Measurements from ENCODE around the gene DGCR8. TPM values are rescaled to one million over a fixed set of nuclear protein-coding genes. Genes with fewer than 3 reads are reported as not detected.
A peak's percentile ranks its signal among the peaks of the same experiment; 100 is the strongest.

Gene DGCR8
- total RNA-seq, 1 donor from 2014 or later, result 29.0 TPM

- FAIRE-seq (no peak), DNase-seq (ENCODE audit: low read depth) (no peak)
- Histone ChIP-seq H4K20me1 (ENCODE audit: insufficient read depth, low read length) (peaks cover 65% of the 10 kb centered on the region), H3K27ac (ENCODE audit: low read depth, low read length) (no peak overlapping the region), H3K4me1 (ENCODE audit: insufficient read depth, low read length) (peaks cover 20% of the 10 kb centered on the region), H3K4me2 (ENCODE audit: low read length) (no peak overlapping the region), H2AFZ (ENCODE audit: low read depth, low read length) (no peak overlapping the region), H3K36me3 (ENCODE audit: insufficient read depth, low read length) (no peaks in the 10 kb centered on the region), H3K79me2 (ENCODE audit: insufficient read depth, low read length) (peaks cover 72% of the 10 kb centered on the region), H3K4me3 (ENCODE audit: insufficient read depth, low read depth, low read length) (no peak overlapping the region), H3K9me3 (ENCODE audit: insufficient read depth, low read depth, low read length) (no peaks in the 10 kb centered on the region), H3K9ac (ENCODE audit: low read length) (no peak overlapping the region), H3K27me3 (ENCODE audit: insufficient read depth, low read length) (no peaks in the 10 kb centered on the region)
- no peak for TF ChIP-seq EZH2 (IDR thresholded peaks at IDR 0.05; ENCODE audit: insufficient read depth, low read length)
- no peak for TF ChIP-seq CTCF (IDR thresholded peaks at IDR 0.05; ENCODE audit: insufficient read depth, low read depth, low read length)
- no peak overlapping the region for H3K27ac Mint-ChIP-seq (ENCODE audit: unreplicated experiment)
- H3K4me1 Mint-ChIP-seq (ENCODE audit: low read depth, unreplicated experiment), result peaks cover 18% of the 10 kb centered on the region
- H3K9me3 Mint-ChIP-seq (ENCODE audit: unreplicated experiment), result no peaks in the 10 kb centered on the region
- H3K36me3 Mint-ChIP-seq (ENCODE audit: low read depth, unreplicated experiment), result peaks cover 4% of the 10 kb centered on the region
- H3K27me3 Mint-ChIP-seq (ENCODE audit: low read depth, unreplicated experiment), result no peaks in the 10 kb centered on the region
- peak overlapping the region; percentile 69 for H3K4me3 Mint-ChIP-seq (ENCODE audit: unreplicated experiment)
These were observed 54.0 kb downstream of the DGCR8 start for GRCh38 chr22:20133930-20134549.

GRCh38 chr22:20135265-20135664 is 55.2 kb downstream of the DGCR8 start:
- Mint-ChIP-seq H3K4me1 (ENCODE audit: low read depth, unreplicated experiment) (peaks cover 22% of the 10 kb centered on the region), H3K9me3 (ENCODE audit: unreplicated experiment) (no peaks in the 10 kb centered on the region), H3K36me3 (ENCODE audit: low read depth, unreplicated experiment) (peaks cover 10% of the 10 kb centered on the region), H3K4me3 (ENCODE audit: unreplicated experiment) (no peak overlapping the region), H3K27me3 (ENCODE audit: low read depth, unreplicated experiment) (no peaks in the 10 kb centered on the region), H3K27ac (ENCODE audit: unreplicated experiment) (no peak overlapping the region)
- Histone ChIP-seq H4K20me1 (ENCODE audit: insufficient read depth, low read length) (peaks cover 67% of the 10 kb centered on the region), H2AFZ (ENCODE audit: low read depth, low read length) (no peak overlapping the region), H3K79me2 (ENCODE audit: insufficient read depth, low read length) (peaks cover 83% of the 10 kb centered on the region), H3K9ac (ENCODE audit: low read length) (no peak overlapping the region), H3K27me3 (ENCODE audit: insufficient read depth, low read length) (no peaks in the 10 kb centered on the region), H3K36me3 (ENCODE audit: insufficient read depth, low read length) (no peaks in the 10 kb centered on the region), H3K4me3 (ENCODE audit: insufficient read depth, low read depth, low read length) (no peak overlapping the region), H3K4me2 (ENCODE audit: low read length) (no peak overlapping the region), H3K27ac (ENCODE audit: low read depth, low read length) (no peak overlapping the region), H3K9me3 (ENCODE audit: insufficient read depth, low read depth, low read length) (no peaks in the 10 kb centered on the region), H3K4me1 (ENCODE audit: insufficient read depth, low read length) (peaks cover 20% of the 10 kb centered on the region)
- TF ChIP-seq EZH2 (IDR thresholded peaks at IDR 0.05; ENCODE audit: insufficient read depth, low read length), result no peak
- no peak for TF ChIP-seq CTCF (IDR thresholded peaks at IDR 0.05; ENCODE audit: insufficient read depth, low read depth, low read length)
- FAIRE-seq (no peak), DNase-seq (ENCODE audit: low read depth) (no peak)

GRCh38 chr22:20135806-20136602 is 56.0 kb downstream of the DGCR8 start:
- Histone ChIP-seq H3K9ac (ENCODE audit: low read length) (no peak overlapping the region), H3K27ac (ENCODE audit: low read depth, low read length) (no peak overlapping the region), H3K4me3 (ENCODE audit: insufficient read depth, low read depth, low read length) (no peak overlapping the region), H3K4me2 (ENCODE audit: low read length) (no peak overlapping the region), H3K9me3 (ENCODE audit: insufficient read depth, low read depth, low read length) (no peaks in the 10 kb centered on the region), H2AFZ (ENCODE audit: low read depth, low read length) (no peak overlapping the region), H3K79me2 (ENCODE audit: insufficient read depth, low read length) (peaks cover 88% of the 10 kb centered on the region), H3K36me3 (ENCODE audit: insufficient read depth, low read length) (no peaks in the 10 kb centered on the region), H3K4me1 (ENCODE audit: insufficient read depth, low read length) (peaks cover 21% of the 10 kb centered on the region), H3K27me3 (ENCODE audit: insufficient read depth, low read length) (no peaks in the 10 kb centered on the region), H4K20me1 (ENCODE audit: insufficient read depth, low read length) (peaks cover 67% of the 10 kb centered on the region)
- H3K27ac Mint-ChIP-seq (ENCODE audit: unreplicated experiment), result no peak overlapping the region
- FAIRE-seq (no peak), DNase-seq (ENCODE audit: low read depth) (no peak)
- no peaks in the 10 kb centered on the region for H3K9me3 Mint-ChIP-seq (ENCODE audit: unreplicated experiment)
- TF ChIP-seq EZH2 (IDR thresholded peaks at IDR 0.05; ENCODE audit: insufficient read depth, low read length) (no peak), CTCF (IDR thresholded peaks at IDR 0.05; ENCODE audit: insufficient read depth, low read depth, low read length) (no peak)
- no peak overlapping the region for H3K4me3 Mint-ChIP-seq (ENCODE audit: unreplicated experiment)
- no peaks in the 10 kb centered on the region for H3K27me3 Mint-ChIP-seq (ENCODE audit: low read depth, unreplicated experiment)
- H3K4me1 Mint-ChIP-seq (ENCODE audit: low read depth, unreplicated experiment), result peaks cover 22% of the 10 kb centered on the region
- H3K36me3 Mint-ChIP-seq (ENCODE audit: low read depth, unreplicated experiment), result peaks cover 10% of the 10 kb centered on the region

All from astrocyte (in vitro differentiated cells and primary cell).